C4-2B (cell line): Measurements from ENCODE around the gene OTOP2.

Experiments
- ZFX ChIP-seq: fragments of 450-650 bp; IDR thresholded peaks from 2 replicates; pipeline ENCODE4 v1.6.1; 2017
- TF ChIP-seq, protein P1 (sequence below): fragments of 450-650 bp; conservative IDR thresholded peaks from 2 replicates; pipeline ENCODE4 v1.5.1; 2017; ENCODE audit warnings: mild to moderate bottlenecking

DNA sequence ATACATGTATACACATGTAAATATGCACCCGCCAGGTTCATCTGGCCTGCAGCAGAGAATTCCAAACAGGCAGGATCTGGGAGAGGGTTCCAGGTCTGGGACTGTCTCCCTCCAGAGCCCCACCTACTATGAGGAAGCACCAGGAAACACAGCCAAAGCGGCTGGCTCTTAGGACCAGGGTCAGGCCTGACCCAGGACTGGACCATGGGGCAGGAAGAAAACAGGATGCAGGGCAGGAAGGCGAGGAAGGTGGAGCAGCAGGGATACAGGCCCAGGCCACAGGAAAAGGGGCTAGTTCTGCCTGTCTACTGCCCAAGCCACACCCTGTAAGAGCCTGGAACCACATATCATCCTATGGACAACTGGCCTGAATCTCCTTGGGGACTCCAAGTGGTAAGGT is 46.3 kb downstream of the OTOP2 start:
- TF ChIP-seq, protein P1, sequence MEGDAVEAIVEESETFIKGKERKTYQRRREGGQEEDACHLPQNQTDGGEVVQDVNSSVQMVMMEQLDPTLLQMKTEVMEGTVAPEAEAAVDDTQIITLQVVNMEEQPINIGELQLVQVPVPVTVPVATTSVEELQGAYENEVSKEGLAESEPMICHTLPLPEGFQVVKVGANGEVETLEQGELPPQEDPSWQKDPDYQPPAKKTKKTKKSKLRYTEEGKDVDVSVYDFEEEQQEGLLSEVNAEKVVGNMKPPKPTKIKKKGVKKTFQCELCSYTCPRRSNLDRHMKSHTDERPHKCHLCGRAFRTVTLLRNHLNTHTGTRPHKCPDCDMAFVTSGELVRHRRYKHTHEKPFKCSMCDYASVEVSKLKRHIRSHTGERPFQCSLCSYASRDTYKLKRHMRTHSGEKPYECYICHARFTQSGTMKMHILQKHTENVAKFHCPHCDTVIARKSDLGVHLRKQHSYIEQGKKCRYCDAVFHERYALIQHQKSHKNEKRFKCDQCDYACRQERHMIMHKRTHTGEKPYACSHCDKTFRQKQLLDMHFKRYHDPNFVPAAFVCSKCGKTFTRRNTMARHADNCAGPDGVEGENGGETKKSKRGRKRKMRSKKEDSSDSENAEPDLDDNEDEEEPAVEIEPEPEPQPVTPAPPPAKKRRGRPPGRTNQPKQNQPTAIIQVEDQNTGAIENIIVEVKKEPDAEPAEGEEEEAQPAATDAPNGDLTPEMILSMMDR, result no peak
- TF ChIP-seq ZFX, result no peak
